Measurements from ENCODE around the gene HOMER1.
"Not testable (repeated sequence)": the region's sequence is repeated elsewhere in the genome, so short reads cannot be mapped to it uniquely, and the experiment has no call there.

Gene HOMER1

DNA sequence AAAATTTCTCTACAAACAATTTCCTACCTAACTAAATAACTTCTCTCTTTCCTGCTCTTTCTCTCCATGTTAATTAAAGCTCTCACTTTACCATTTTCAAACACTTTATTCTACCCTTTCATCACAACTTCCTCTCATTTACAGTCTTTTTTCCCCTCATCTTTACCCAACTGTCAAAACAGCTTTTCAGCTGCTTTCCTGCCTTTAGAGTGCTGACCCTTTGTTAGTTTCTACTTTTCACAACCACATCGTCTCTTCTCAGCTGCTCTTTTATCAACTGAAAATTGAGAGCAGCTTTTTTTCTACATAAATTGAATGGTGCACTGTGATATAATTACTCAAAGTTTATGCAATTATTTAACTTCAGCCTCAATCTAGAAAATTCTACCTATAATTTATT is 3.1 kb upstream of the HOMER1 start:
- DNase-seq, result no peak

GRCh38 chr5:79516331-79516730 is 2.4 kb upstream of the HOMER1 start:
- not testable (repeated sequence) for DNase-seq

DNA sequence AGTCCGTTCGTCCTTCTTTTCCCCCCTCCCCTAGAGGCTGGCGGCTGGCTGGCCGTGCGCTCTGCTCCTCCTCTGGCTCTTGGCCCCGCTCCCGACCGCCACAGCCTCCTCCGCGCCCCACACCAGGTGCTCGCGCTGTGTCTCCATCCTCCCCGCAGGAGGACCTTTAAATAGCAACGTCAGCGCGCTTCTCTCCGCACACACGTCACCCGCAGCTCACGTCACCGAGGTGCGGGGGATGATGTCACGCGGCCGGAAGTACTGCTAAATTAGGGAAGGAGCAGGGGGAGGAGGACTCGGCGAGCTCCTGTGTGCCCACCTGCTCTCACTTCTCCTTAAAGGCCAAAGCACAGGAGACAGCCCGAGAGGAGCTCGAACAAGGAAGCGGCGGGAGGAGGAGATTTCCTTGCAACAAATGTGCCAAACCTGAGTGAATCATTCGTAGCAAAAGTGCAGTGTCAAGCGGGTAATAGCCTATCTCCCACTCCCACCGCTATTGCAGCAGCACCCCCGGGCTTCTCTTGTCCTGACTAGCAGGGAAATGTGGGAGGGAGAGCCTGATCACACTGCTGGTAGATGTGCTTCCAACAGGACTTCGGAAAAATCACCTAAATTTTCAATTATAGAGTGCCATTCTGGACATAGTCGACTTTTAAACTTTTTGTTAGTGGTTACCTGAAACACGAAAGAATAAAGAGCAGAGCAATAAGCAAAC is 614 bp upstream of the HOMER1 start:
- peak; percentile 65 to 73 (median 72) for DNase-seq

GRCh38 chr5:79513308-79513703 is 628 bp downstream of the HOMER1 start:
- peak in 1 of 4 experiments; percentile 22 for DNase-seq

DNA sequence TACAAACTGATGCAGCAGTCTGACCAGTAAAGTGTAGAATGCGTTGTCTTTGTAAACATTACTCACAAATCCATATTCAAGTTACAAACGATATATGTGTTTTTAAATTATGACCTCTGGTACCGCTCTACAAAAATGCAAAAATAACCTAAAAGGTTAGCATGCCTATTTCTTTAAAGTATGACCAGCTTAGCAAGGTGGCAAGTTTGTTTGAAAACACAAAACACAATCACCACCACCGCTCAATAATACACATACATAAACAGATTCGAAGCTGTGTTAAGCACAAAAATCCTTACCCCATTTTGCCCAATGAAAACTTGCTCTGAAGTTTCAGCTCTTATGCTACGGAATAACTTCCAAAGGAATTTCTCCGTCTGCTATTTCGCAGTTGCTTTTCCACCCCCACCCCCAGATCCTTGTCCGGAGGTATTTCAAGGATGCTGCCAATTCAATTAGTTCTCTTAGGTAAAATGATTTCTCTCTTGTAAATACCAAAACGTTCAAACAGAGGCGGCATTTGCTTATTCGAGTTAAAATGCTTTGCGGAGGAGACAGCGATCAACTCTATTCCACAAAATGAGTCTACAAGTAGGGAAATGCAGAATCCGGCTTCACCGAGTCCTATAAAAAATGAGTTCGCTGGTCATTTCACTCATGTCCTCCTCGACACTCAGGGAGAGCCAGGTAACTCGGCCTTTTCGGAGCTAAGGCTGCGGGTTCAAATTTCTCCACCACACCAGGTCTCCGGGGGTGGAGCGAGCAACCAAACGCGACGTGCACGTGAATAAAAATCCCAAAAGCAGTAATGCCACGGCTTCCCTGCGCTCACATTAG is 1.2 kb downstream of the HOMER1 start:
- DNase-seq, result no peak

DNA sequence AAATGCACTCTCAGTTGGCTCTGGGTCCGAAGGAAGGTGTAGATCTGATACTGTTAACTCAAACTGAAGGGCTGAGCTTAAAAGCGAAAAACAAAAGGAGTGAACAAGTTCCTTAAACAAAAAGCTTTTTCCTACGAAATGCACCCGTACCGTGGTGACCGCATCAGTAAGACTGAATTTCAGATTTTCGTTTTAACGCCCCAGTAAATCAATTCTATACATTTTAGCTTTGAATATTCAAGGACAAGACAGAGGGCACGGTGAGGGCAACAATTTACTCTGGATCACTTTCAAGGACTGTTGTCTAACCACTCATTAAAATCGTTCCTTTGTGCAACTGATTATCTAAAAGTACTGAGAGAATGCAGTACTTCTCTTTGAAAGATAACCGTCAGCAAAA is 1.9 kb downstream of the HOMER1 start:
- DNase-seq, result no peak

GRCh38 chr5:79510638-79511037 is 3.3 kb downstream of the HOMER1 start:
- DNase-seq, result no peak

- DNase-seq, result no peak
Measured at GRCh38 chr5:79509244-79509885, 4.6 kb downstream of the HOMER1 start.

GRCh38 chr5:79508794-79509193 is 5.1 kb downstream of the HOMER1 start:
- no peak for DNase-seq

DNA sequence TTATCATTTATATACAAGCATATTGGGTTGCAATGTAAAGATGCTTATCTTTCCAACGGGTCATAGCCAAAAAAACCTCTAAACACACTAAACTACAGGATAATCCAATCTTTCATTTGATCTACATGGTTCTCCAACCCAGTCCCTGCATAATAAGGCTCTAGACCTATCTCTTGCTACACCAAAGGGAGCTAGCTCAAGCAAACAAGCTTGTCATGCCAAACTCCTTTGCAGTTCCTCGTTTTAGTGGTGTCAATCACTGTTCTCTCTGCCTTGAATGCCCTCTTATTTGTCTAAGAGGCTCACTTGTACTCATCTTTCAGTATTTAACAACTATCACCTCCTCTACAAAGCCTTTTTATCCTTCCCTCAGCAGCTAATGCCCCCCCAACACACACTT is 5.6 kb downstream of the HOMER1 start:
- no peak for DNase-seq

- DNase-seq, result no peak
Measured at GRCh38 chr5:79507251-79508205, 6.4 kb downstream of the HOMER1 start.

- DNase-seq, result no peak
Measured at GRCh38 chr5:79505138-79505537, 8.8 kb downstream of the HOMER1 start.

- no peak for DNase-seq
Measured at GRCh38 chr5:79503794-79504495, 10.0 kb downstream of the HOMER1 start.

DNA sequence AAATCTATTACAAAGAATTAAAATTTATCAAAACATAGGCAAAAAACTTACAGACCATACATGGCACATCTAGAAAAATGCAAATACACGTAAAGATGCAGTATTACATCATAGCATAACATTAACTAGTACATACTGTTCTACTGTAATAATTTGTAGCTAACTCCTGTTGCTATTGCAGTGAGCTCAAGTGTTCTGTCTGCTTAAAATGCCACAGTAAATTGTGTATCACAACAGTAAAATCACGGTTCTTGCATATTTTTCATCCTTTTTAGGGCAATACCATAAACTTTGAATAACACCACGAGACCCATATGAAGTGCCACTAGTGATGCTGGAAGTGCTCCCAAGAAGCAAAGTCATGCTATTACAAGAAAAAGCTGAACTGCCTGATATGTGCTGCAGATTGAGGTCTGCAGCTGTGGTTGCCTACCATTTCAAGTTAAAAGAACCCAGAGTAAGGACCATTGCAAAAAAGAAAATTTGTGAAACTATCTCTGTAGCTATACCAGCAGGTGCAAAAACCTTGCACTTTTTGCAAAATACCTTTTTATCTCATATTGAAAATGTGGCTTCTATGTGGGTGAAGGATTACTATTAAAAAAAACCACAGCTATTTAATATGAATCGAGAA is 14.2 kb downstream of the HOMER1 start:
- DNase-seq, result no peak

DNA sequence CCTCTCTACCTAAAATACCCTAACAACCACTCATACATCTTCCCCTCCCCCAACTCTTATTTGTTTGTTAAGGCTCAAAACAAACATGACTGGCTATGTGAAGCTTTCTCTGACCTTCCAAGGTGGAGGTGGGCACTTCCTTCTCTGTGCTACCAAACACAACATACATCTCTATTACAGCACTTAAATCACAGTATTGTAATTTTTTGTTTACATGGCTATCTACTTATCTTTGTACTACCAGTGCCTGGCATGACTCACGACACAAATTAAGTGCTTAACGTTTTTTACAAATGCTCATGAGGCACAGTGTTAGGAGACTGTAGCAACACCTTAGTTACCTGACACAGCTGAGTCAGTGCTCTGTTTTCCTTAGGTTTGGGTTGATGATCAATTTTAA is 18.6 kb downstream of the HOMER1 start:
- DNase-seq, result no peak

DNA sequence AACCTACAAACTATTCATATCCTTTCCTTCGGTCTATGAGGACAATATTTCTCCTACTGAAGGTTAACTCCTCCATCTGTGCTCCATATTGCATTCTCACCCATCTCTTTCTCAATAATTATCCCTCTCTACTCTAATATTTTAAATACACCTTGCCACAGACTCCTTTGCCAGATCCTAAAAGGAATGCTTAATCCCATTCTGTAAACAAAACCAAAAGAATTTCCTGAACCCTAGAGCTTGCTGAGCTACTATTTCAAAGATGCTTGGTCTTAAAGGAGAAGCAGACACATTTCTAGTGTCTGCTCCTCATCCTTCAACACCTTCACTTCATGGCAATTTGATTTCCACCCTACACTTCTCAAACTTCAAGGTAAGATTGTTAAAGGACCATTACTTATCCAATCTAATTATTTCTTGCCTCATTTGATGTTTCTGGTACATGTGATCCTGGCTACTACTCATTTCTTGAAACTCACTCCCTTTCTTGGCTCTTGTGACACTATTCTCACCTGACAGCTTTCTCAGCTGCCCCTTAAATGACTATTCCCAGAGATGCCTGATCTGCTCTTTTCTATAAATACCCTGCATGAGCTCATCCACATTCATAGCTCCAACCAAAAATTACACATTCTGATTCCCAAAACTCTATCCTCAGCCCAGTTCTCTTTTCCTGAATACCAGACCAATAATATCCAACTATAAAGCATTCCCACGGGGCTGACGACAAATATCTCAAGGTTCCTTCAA is 20.2 kb downstream of the HOMER1 start:
- DNase-seq, result no peak

DNA sequence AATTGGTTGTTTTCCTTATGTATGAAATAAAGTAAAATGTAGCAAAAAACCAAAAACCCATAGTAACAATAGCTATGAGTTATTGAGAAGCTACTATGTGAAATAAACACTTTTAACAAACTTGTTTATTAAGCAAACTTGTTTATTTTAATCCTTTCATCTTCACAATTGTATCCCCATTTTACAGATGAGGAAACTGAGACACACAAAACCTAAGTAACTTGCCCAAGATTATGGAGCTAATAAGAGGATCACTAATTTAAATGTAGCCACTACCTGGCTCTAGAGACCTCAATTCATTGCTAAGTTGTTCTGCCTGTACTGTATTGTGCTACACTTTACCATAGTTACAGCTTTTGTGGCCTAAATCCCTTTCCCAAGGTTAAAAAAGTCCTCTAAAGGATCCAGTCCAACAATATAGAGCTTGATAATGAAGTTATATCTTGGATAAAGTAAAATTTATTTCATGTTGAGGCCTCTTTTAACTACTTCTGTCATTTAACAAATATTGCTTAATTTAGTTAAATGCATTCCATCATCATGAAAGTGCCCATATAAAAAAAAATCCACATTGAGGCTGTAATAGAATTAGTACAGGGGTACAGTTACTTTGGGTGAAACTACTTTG is 22.1 kb downstream of the HOMER1 start:
- no peak for DNase-seq

DNA sequence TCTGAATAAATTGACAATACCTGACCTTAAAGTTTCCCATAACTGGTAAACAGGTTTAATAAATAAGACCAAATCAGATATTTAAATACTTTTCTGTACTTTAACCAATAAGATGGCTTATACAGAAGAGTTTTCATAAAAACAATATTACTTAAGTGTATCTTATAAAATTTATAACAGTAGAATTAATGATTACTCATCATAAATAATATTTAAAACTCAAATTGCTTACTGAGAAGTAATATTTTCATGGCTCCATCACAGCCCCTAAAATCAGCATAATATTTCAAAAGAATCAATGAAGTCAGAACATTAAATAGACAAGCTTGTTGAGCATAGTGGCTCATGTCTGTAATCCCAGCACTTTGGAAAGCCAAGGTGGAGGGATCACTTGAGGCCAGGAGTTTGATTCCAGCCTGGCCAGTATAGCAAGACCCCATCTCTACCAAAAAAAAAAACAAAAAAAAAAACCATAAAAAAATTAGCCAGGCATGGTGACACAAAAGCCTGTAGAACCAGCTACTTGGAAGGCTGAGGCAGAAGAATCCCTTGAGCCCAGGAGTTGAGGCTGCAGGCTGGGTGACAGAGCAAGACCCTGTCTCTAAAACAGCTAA is 23.5 kb downstream of the HOMER1 start:
- DNase-seq, result no peak

GRCh38 chr5:79489773-79490172 is 24.2 kb downstream of the HOMER1 start:
- DNase-seq, result no peak

DNA sequence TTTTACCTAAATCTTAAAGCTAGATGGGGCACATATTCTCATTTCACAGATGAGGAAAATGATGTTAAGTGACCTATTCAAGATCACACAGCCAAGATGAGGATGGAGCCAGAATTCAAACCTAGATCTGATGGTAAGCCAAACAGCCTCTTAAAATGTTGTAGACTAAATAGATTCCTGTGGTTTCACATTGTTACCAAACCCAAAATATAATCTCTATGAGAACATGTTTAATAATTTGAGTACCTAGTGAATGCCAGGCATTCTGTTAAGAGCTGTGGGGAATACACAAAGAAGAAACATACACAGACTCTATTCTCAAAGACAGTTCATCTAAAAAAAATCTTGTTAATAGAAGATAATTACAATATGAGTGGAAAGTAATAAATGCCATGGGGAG is 25.2 kb downstream of the HOMER1 start:
- DNase-seq, result no peak
